Stimulated activated CD8-positive, alpha-beta memory T cell treated with anti-CD3 and anti-CD28 coated beads, Interleukin-12 subunit alpha, Interleukin-12 subunit beta, amount 100 ng/mL, for 4 hours (primary cell): ENCODE results near the gene SLC39A5.
"Not testable (repeated sequence)": the region's sequence is repeated elsewhere in the genome, so short reads cannot be mapped to it uniquely, and the experiment has no call there.

ENCODE experiments used
- DNase-seq: peaks from one replicate; pipeline ENCODE4 v3.0.0-alpha.2; 2020; ENCODE audit warnings: low read depth

SLC39A5 gene

GRCh38 chr12:56244494-56244893 is 14.6 kb downstream of the SLC39A5 start:
- DNase-seq, result no peak

GRCh38 chr12:56247923-56248322 is 18.1 kb downstream of the SLC39A5 start:
- DNase-seq, result no peak

DNA sequence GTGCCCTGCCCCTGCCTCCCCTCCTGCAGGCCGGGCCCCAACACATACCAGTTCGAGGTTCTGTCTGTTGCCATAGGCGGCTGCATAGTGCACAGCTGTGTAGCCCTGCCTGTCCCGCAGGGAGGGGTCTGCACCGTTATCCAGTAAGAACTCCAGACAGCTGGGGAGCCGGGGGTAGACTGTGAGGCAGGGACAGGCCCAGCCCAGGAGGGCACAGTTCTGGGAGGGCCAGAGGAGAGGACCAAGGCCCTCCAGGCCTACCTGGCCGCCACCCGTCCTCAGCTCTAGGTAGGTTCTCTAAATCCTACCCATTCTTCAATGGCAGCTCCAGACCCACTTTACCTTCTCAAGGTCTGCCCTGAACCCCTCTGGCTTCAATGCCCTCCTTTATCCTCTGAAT is 18.9 kb downstream of the SLC39A5 start:
- DNase-seq, result no peak

DNA sequence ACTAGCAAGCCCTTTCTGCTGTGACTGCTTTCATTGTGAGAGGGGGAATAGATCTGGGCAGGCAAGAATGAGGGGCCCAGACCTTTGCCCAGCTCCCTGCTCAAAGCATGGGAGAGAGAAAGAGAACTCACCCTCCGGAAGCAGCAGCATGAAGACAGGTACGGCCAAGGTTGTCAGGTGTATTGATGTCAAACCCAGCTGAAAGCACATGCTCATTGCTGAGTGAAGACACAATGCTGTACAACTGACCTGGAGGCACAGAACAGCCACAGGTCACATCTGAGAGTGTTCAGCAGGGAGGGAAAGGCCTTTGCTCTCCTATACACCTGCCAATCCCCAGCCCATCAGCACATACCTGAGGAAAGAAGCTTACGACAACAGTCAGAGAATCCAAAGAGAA is 22.8 kb downstream of the SLC39A5 start:
- DNase-seq, result no peak

DNA sequence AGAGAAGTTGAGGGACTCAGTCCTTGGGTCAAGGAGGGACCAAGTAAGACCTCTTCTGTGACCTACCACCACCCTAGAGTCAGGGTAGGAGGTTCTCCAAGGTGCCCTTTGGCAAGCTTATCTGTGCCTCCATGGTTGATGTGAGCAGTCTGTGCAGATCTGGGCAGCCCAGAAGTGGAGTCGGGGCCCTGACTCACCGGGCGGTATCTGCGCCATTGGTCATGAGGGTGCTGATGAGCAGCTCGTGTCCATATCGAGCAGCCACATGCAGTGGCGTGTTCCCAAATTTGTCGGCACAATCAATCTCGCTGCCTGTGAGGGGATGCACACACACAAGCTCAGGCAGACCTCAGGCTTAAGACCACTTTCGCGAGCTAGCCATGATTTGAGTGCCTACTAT is 23.2 kb downstream of the SLC39A5 start:
- DNase-seq, result no peak

GRCh38 chr12:56255671-56256070 is 25.8 kb downstream of the SLC39A5 start:
- no peak for DNase-seq

GRCh38 chr12:56256326-56256960 is 26.6 kb downstream of the SLC39A5 start:
- no peak for DNase-seq

DNA sequence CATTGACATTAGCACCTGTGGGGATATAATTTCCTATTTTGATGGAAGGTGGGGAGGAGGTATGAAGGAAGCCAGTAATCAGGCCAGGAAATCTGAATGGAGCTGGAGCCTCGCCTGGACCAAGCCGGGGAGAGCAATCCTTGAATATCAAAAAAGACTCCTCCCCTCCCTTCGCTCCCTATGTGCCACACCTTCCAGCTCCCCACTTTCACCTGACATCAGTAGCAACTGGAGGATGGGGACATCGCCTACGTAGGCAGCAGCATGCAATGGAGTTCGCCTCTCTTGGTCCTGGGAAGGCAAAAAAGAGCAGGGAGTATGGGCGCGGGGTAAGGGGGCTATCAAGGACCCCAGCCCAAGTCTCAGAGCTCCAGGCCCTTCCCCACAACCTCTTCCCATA is 27.2 kb downstream of the SLC39A5 start:
- DNase-seq, result no peak

- DNase-seq, result no peak
Measured at GRCh38 chr12:56257491-56258067, 27.7 kb downstream of the SLC39A5 start.

DNA sequence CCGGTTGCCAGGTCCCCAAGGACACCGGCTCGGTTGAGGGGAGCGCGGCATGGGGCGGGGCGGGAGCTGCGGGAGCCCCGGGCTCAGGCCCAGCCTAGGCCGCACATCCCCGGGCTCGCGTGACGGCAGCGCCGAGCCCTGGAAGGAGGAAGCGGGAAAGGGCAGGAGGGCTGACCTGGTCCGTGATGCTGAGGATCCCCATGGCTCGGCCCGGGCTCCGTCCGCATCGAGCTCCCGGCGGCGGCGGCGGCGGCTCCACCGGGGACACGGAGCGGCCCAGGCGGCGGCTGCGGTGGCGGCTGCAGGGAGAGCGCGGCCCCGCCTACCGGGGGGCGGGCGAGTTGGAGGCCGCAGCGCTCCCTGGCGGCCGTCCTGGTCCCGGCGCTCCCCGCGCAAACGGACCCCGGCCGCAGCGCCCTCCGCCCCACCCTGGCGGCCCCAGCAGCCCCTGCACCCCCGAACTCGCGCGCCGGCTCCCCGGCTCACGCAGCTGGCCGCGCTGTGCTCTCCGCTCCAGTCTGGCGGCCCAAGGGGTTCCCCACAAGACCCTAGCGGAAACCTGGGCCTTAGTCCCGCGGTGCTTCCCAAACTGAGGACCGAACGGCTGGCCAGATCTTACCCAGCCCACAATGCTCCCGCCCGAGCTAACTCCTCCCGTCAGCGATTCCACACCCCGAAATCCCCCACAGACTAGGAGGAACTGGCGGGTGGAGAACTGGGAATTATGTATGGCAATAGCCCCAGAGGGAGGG is 28.4 kb downstream of the SLC39A5 start, which contains the start of gene ANKRD52:
Gene ANKRD52, minus strand, starts transcription at position 317 of the 752 bp plus-strand sequence. Its CDS starts 115 bp downstream, at position 202.
- peak; percentile 71 for DNase-seq

- no peak for DNase-seq
Measured at GRCh38 chr12:56258820-56259183, 29.0 kb downstream of the SLC39A5 start.

- DNase-seq, result no peak
Measured at GRCh38 chr12:56260380-56260779, 30.5 kb downstream of the SLC39A5 start.

DNA sequence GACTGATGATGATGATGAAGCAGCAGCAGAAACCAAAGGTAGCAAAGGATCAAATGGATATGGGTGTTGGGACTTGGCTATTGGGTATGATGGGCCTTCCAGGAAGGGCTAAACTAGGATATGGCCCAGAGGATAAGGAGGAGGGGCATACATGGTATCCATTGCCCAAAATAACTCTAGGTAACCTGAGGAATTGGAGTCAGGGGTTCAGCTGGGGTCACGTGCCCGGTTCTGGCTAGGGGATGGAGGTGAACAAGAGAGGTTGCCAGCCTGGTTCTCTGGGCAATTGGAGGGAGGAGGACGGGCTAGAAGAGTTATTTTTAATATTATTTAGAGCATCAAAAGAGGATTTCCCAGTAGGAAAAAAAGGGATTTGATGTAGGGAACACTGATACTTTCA is 31.1 kb downstream of the SLC39A5 start:
- no peak for DNase-seq

DNA sequence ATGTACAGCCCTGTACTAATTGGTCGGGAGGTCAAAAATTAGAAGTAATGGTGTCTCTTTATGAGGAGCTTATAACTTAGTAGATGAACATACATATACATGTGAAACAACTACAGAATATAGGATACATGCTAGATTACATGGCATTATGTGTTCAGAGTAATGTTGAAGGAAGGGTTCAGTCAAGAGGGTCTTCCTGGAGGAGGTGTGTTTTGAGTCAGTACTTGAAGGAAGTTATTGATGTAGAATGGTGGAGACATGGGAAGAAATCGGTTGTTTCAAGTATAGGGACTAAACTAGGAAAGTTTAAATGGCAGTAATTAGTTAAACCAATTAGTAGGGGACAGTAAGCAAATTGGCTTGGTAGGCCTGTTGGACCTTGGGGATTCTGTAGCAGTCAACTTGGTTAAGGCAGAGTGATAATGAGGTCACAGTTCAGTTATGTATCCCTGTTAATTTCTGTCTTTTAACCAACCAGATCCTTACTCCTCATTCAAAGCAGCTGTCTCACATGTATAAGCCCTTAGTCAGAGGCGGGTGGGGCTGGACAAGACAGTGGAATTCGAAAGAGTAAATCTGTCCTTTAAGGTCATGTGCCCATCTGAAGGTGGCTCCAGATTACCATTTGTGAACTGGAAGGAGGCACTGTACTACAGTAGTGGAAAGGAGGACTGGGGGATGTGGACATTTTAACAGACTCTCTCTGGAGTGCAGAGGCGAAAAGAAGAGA is 31.8 kb downstream of the SLC39A5 start:
- DNase-seq, result no peak

GRCh38 chr12:56262955-56263354 is 33.1 kb downstream of the SLC39A5 start:
- DNase-seq, result not testable (repeated sequence)

GRCh38 chr12:56266068-56266692 is 36.3 kb downstream of the SLC39A5 start:
- not testable (repeated sequence) for DNase-seq

DNA sequence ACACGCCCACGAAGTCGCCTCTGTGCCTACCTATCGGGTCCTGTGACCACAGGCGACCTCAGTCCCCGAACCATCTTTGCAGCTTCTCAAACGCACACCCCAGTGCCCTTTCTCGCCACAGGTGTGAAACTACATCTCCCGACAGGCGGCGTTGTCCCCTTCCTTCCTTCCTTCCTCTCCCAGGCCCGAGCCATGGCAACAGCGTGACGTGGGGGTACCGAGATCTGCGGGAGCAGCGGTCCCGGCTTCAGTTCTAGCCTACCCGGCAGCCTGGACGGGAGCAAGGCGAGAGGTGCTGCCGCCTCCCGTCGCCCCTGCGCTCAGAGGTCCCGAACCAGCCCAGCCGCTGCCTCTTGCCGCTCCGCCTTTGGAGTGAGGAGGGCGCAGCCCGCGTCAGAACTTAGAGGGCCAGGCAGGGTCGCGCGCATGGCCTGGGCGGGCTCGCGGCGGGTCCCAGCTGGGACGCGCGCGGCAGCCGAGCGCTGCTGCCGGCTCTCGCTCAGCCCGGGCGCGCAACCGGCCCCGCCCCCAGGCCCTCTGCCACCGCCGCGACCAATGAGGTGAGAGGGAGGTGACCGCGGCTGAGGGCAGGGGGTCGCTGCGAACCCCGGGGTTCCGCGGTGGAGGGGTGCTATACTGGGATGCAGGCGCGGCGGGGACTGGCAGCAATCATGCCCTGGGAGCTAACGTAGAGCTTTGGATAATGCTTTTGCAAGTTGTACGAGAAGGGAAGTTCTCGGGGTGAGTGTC is 37.0 kb downstream of the SLC39A5 start, which contains the start of gene COQ10A:
Gene COQ10A, plus strand, starts transcription at position 250 of the 750 bp plus-strand sequence. Its CDS starts 177 bp downstream, at position 427.
- DNase-seq, result peak; percentile 77

DNA sequence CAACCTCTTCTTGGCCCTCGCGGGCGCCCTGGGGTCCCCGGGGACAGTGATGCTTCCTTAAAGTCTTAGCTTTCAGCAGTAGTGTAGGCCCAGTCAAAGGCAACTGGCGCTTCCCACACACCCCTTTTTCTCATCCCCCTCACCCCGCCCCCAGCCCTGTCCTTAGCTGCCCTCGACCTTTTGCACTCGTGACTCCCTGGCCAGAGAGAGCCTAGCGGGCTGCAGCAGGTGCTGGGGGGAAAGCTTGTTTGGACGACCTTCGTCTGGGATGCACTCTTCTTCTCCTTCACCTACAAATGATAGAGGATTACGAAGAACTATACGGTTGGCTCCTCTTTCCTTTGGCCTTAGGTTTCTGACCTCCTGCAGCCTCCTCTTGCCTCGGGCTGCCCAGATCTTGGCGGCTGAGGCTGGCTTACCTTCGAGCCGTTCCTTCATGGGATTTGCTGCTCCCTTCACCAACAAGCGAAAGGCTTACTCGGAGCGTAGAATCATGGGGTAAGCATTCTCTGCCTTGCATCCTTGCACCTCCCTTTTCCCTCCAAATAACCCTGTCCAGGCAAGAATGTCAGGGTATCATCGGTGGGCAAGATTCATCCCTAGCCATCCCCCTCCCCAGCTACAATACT is 37.7 kb downstream of the SLC39A5 start:
- DNase-seq, result no peak

DNA sequence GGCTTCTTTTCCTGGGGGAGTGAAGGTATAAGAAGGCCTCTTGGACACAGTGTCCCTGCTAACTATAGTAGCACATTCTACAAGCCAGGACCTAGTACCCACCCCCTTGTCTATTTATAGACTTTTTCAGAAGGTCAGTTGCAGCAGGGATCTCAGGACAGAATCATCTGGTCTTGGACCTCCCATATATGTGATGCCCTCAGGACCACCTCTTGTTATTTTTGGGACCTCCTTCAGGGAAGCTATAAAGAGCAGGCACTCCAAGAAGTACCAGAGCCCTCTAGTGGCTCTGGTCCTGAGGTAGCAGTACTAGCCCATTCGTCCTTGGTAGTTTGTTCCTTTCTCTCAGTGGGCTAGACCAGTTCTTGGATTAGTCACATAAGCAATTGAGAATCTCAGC is 41.2 kb downstream of the SLC39A5 start:
- no peak for DNase-seq

GRCh38 chr12:56272468-56272867 is 42.6 kb downstream of the SLC39A5 start:
- not testable (repeated sequence) for DNase-seq

GRCh38 chr12:56274299-56274698 is 44.4 kb downstream of the SLC39A5 start:
- no peak for DNase-seq
